Measurements from ENCODE around the gene NUP62. TPM values are rescaled to one million over a fixed set of nuclear protein-coding genes. Genes with fewer than 3 reads are reported as not detected.
A peak's percentile ranks its signal among the peaks of the same experiment; 100 is the strongest.

NUP62 gene
- total RNA-seq, 6 experiments from 2014 or later = 9.3 to 55.5 (median 32.6) TPM

GRCh38 chr19:49894011-49894664, 35.2 kb downstream of the NUP62 start:
- ATAC-seq = no peak
- Histone ChIP-seq H3K4me3 (no peak overlapping the region), H3K27me3 (no peaks in the 10 kb centered on the region), H3K27ac (no peak overlapping the region), H3K9me3 (no peaks in the 10 kb centered on the region), H3K36me3 (no peaks in the 10 kb centered on the region), H3K4me1 (peaks cover 0 to 7% (median 0%) of the 10 kb centered on the region in 4 donors)
- WGBS (ENCODE audit: insufficient coverage, low coverage, low lambda C conversion rate, missing lambda C conversion rate) = 86% methylated on average over 4 of the region's 18 CpGs
- TF ChIP-seq POLR2A (IDR thresholded peaks at IDR 0.05) = no peak
- TF ChIP-seq CTCF (IDR thresholded peaks at IDR 0.05) = no peak
- DNase-seq = no peak
- intact Hi-C loops (cut with DNase I) = no loop called here

- Histone ChIP-seq H3K36me3 (no peaks in the 10 kb centered on the region), H3K4me3 (no peak overlapping the region), H3K27ac (no peak overlapping the region), H3K9me3 (no peaks in the 10 kb centered on the region), H3K4me1 (peaks cover 0 to 7% (median 0%) of the 10 kb centered on the region in 4 donors), H3K27me3 (no peaks in the 10 kb centered on the region)
- DNase-seq = no peak
- TF ChIP-seq CTCF (IDR thresholded peaks at IDR 0.05) (no peak), POLR2A (IDR thresholded peaks at IDR 0.05) (no peak)
- no CpG with 5 or more reads among the region's 1 CpG for WGBS (ENCODE audit: insufficient coverage, low coverage, low lambda C conversion rate, missing lambda C conversion rate)
- ATAC-seq = no peak
- intact Hi-C loops (cut with DNase I) = no loop called here
Measured at GRCh38 chr19:49892716-49893115, 36.6 kb downstream of the NUP62 start.

GRCh38 chr19:49891393-49891792, 37.9 kb downstream of the NUP62 start:
- no peak overlapping the region for H3K27ac ChIP-seq
- peaks cover 0 to 7% (median 0%) of the 10 kb centered on the region in 4 donors for H3K4me1 ChIP-seq
- TF ChIP-seq CTCF (IDR thresholded peaks at IDR 0.05) (no peak), POLR2A (IDR thresholded peaks at IDR 0.05) (no peak)
- 91% methylated on average over 10 of the region's 17 CpGs for WGBS (ENCODE audit: insufficient coverage, low coverage, low lambda C conversion rate, missing lambda C conversion rate)
- H3K4me3 ChIP-seq = no peak overlapping the region
- H3K9me3 ChIP-seq = no peaks in the 10 kb centered on the region
- intact Hi-C loops (cut with DNase I) = no loop called here
- no peaks in the 10 kb centered on the region for H3K36me3 ChIP-seq
- DNase-seq (no peak), ATAC-seq (no peak)
- no peaks in the 10 kb centered on the region for H3K27me3 ChIP-seq

GRCh38 chr19:49890349-49891311, 38.7 kb downstream of the NUP62 start:
- peaks cover 0 to 7% (median 0%) of the 10 kb centered on the region in 4 donors for H3K4me1 ChIP-seq
- WGBS (ENCODE audit: insufficient coverage, low coverage, low lambda C conversion rate, missing lambda C conversion rate) = 25% methylated on average over 14 of the region's 69 CpGs

More at GRCh38 chr19:49890349-49891311, 38.7 kb downstream of the NUP62 start:
- Histone ChIP-seq H3K9me3 (no peaks in the 10 kb centered on the region), H3K4me3 (no peak overlapping the region), H3K36me3 (peaks cover 0 to 4% (median 0%) of the 10 kb centered on the region in 4 donors), H3K27me3 (no peaks in the 10 kb centered on the region), H3K27ac (no peak overlapping the region)
- ATAC-seq (peak; percentile 39 to 56 (median 48)), DNase-seq (peak in 2 of 3 donors; percentile 21 to 50)
- TF ChIP-seq CTCF (IDR thresholded peaks at IDR 0.05) (peak in 1 of 4 donors; percentile 2), POLR2A (IDR thresholded peaks at IDR 0.05) (no peak)
- intact Hi-C loops (cut with DNase I) = no loop called here

All from right lobe of liver (tissue), 6 donors.